HUES48 (cell line): ENCODE data around the gene RNASEH2B.

Experiments used
- H3K27ac ChIP-seq: one replicate; pipeline ENCODE4 v1.7.0; 2013; ENCODE audit warnings: low read depth, low read length, inconsistent platforms
- H3K27me3 ChIP-seq: 2 replicates; pipeline ENCODE4 v1.6.1; 2013; ENCODE audit warnings: mild to moderate bottlenecking, low read length; ENCODE audit not compliant: control insufficient read depth, insufficient read depth
- H3K36me3 ChIP-seq: 2 replicates; pipeline ENCODE4 v1.6.1; 2013; ENCODE audit warnings: low read length; ENCODE audit not compliant: control insufficient read depth, insufficient read depth
- H3K4me1 ChIP-seq: 2 replicates; pipeline ENCODE4 v1.6.1; 2013; ENCODE audit warnings: mild to moderate bottlenecking, low read length; ENCODE audit not compliant: control insufficient read depth, insufficient read depth
- H3K4me3 ChIP-seq: 2 replicates; pipeline ENCODE4 v1.5.1; 2013; ENCODE audit warnings: mild to moderate bottlenecking, low read depth, low read length
- H3K9ac ChIP-seq: 2 replicates; pipeline ENCODE4 v1.6.1; 2013; ENCODE audit warnings: mild to moderate bottlenecking, low read depth, low read length, moderate library complexity
- H3K9me3 ChIP-seq: 2 replicates; pipeline ENCODE4 v1.6.1; 2013; ENCODE audit warnings: low read length; ENCODE audit not compliant: control insufficient read depth, insufficient read depth

Gene RNASEH2B

GRCh38 chr13:50909605-50910484, at the start of gene RNASEH2B:
TSS of gene RNASEH2B (plus strand) at chr13:50909791. CDS start at chr13:50910077, 286 bp downstream.
- Histone ChIP-seq H3K36me3 (no peaks in the 10 kb centered on the region), H3K27me3 (no peaks in the 10 kb centered on the region), H3K9ac (peak within 1 kb of the TSS; percentile 92), H3K4me3 (peak within 1 kb of the TSS; percentile 83), H3K4me1 (peaks cover 37% of the 10 kb centered on the region), H3K27ac (peak within 1 kb of the TSS; percentile 89), H3K9me3 (no peaks in the 10 kb centered on the region)

- no peaks in the 10 kb centered on the region for H3K9me3 ChIP-seq
- H3K9ac ChIP-seq: no peak overlapping the region
- H3K4me1 ChIP-seq: no peaks in the 10 kb centered on the region
- H3K4me3 ChIP-seq: no peak overlapping the region
- no peak overlapping the region for H3K27ac ChIP-seq
- H3K36me3 ChIP-seq: no peaks in the 10 kb centered on the region
- H3K27me3 ChIP-seq: no peaks in the 10 kb centered on the region
Observed at GRCh38 chr13:50864492-50864891, 45.1 kb upstream of the RNASEH2B start.

GRCh38 chr13:50866817-50867636, 42.6 kb upstream of the RNASEH2B start:
- Histone ChIP-seq H3K9me3 (no peaks in the 10 kb centered on the region), H3K36me3 (no peaks in the 10 kb centered on the region), H3K4me1 (no peaks in the 10 kb centered on the region), H3K9ac (no peak overlapping the region), H3K4me3 (no peak overlapping the region), H3K27ac (no peak overlapping the region), H3K27me3 (no peaks in the 10 kb centered on the region)

GRCh38 chr13:50867637-50867945, 42.0 kb upstream of the RNASEH2B start:
- no peaks in the 10 kb centered on the region for H3K4me1 ChIP-seq

GRCh38 chr13:50871405-50871804, 38.2 kb upstream of the RNASEH2B start:
- Histone ChIP-seq H3K27me3 (no peaks in the 10 kb centered on the region), H3K27ac (no peak overlapping the region), H3K9ac (no peak overlapping the region), H3K9me3 (no peaks in the 10 kb centered on the region), H3K36me3 (no peaks in the 10 kb centered on the region), H3K4me3 (no peak overlapping the region), H3K4me1 (no peaks in the 10 kb centered on the region)

More at GRCh38 chr13:50867637-50867945, 42.0 kb upstream of the RNASEH2B start:
- Histone ChIP-seq H3K9me3 (no peaks in the 10 kb centered on the region), H3K27me3 (no peaks in the 10 kb centered on the region), H3K4me3 (no peak overlapping the region), H3K9ac (no peak overlapping the region), H3K36me3 (no peaks in the 10 kb centered on the region), H3K27ac (no peak overlapping the region)

- Histone ChIP-seq H3K36me3 (no peaks in the 10 kb centered on the region), H3K4me1 (no peaks in the 10 kb centered on the region), H3K9ac (no peak overlapping the region), H3K9me3 (no peaks in the 10 kb centered on the region), H3K27me3 (no peaks in the 10 kb centered on the region), H3K27ac (no peak overlapping the region), H3K4me3 (no peak overlapping the region)
Observed at GRCh38 chr13:50873467-50873866, 36.1 kb upstream of the RNASEH2B start.

GRCh38 chr13:50873991-50874390, 35.6 kb upstream of the RNASEH2B start:
- H3K36me3 ChIP-seq: no peaks in the 10 kb centered on the region
- H3K4me1 ChIP-seq: no peaks in the 10 kb centered on the region
- no peak overlapping the region for H3K4me3 ChIP-seq
- H3K9ac ChIP-seq: no peak overlapping the region
- no peaks in the 10 kb centered on the region for H3K27me3 ChIP-seq
- H3K27ac ChIP-seq: no peak overlapping the region
- H3K9me3 ChIP-seq: no peaks in the 10 kb centered on the region

GRCh38 chr13:50882816-50883435, 26.7 kb upstream of the RNASEH2B start:
- Histone ChIP-seq H3K9me3 (no peaks in the 10 kb centered on the region), H3K9ac (no peak overlapping the region), H3K4me1 (no peaks in the 10 kb centered on the region), H3K4me3 (no peak overlapping the region), H3K36me3 (no peaks in the 10 kb centered on the region), H3K27ac (no peak overlapping the region), H3K27me3 (no peaks in the 10 kb centered on the region)

GRCh38 chr13:50883728-50884127, 25.9 kb upstream of the RNASEH2B start:
- Histone ChIP-seq H3K27me3 (no peaks in the 10 kb centered on the region), H3K27ac (no peak overlapping the region)

GRCh38 chr13:50884265-50884664, 25.3 kb upstream of the RNASEH2B start:
- Histone ChIP-seq H3K27me3 (no peaks in the 10 kb centered on the region), H3K4me1 (no peaks in the 10 kb centered on the region), H3K4me3 (no peak overlapping the region), H3K9ac (no peak overlapping the region), H3K27ac (no peak overlapping the region), H3K9me3 (no peaks in the 10 kb centered on the region), H3K36me3 (no peaks in the 10 kb centered on the region)

More at GRCh38 chr13:50883728-50884127, 25.9 kb upstream of the RNASEH2B start:
- H3K36me3 ChIP-seq: no peaks in the 10 kb centered on the region
- H3K9me3 ChIP-seq: no peaks in the 10 kb centered on the region
- H3K4me3 ChIP-seq: no peak overlapping the region
- H3K4me1 ChIP-seq: no peaks in the 10 kb centered on the region
- no peak overlapping the region for H3K9ac ChIP-seq
